ENCODE results near the gene CDCA4. TPM values are rescaled to one million over a fixed set of nuclear protein-coding genes. Genes with fewer than 3 reads are reported as not detected.
"Not testable (repeated sequence)": the region's sequence is repeated elsewhere in the genome, so short reads cannot be mapped to it uniquely, and the experiment has no call there.

CDCA4 gene
- total RNA-seq, 1 donor from 2014 or later = 46.9 TPM

DNA sequence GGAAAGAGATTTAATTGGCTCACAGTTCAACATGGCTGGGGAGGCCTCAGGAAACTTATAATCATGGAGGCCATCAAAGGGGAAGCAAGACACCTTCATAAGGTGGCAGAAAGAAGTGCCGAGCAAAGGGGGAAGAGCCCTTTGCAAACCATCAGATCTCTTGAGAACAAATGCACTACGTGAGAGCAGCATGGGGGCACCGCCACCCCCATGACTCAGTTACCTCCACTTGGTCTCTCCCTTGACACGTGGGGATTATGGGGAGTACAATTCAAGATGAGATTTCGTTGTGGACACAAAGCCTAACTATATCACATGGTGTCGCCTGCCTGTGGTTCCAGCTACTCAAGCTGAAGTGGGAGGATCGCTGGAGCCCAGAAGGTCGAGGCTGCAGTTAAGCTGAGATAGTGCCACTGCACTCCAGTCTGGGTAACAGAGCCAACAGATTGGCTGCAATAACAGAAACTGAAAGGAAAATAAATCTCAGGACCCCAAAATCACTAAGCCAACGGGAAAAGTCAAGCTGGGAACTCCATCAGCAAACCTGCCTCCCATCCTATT is 10.0 kb upstream of the CDCA4 start:
- no peak for DNase-seq (ENCODE audit: low read depth)
- TF ChIP-seq, protein P1, sequence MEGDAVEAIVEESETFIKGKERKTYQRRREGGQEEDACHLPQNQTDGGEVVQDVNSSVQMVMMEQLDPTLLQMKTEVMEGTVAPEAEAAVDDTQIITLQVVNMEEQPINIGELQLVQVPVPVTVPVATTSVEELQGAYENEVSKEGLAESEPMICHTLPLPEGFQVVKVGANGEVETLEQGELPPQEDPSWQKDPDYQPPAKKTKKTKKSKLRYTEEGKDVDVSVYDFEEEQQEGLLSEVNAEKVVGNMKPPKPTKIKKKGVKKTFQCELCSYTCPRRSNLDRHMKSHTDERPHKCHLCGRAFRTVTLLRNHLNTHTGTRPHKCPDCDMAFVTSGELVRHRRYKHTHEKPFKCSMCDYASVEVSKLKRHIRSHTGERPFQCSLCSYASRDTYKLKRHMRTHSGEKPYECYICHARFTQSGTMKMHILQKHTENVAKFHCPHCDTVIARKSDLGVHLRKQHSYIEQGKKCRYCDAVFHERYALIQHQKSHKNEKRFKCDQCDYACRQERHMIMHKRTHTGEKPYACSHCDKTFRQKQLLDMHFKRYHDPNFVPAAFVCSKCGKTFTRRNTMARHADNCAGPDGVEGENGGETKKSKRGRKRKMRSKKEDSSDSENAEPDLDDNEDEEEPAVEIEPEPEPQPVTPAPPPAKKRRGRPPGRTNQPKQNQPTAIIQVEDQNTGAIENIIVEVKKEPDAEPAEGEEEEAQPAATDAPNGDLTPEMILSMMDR (conservative IDR thresholded peaks at IDR 0.05; ENCODE audit: low read depth, low read length) = no peak

DNA sequence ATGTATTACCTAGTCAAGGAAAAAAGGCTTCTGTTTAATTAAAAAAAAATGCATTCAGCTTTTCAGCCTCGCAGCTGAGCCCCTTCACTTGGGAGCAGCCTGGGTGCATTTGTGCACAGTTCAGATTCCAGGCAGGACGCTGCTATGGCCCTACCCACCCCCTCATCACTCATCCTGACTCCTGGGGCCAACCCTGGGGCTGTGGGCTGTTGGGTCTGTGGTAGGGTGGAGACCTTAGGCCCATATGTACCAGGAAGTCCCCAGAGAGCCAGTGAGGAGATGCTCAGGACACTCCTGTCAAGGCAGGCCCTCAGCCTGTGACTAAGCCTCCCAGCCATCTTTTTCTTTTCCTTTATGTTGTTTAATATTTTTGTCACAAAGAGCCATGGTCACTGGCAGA is 9.3 kb upstream of the CDCA4 start:
- no peak overlapping the region for H3K4me3 ChIP-seq (ENCODE audit: low read depth, low read length)
- DNase-seq (ENCODE audit: low read depth) = no peak
- TF ChIP-seq, protein P1 (conservative IDR thresholded peaks at IDR 0.05; ENCODE audit: low read depth, low read length) = no peak

More for the DNA sequence above, 10.0 kb upstream of the CDCA4 start:
- H3K4me3 ChIP-seq (ENCODE audit: low read depth, low read length) = no peak overlapping the region

DNA sequence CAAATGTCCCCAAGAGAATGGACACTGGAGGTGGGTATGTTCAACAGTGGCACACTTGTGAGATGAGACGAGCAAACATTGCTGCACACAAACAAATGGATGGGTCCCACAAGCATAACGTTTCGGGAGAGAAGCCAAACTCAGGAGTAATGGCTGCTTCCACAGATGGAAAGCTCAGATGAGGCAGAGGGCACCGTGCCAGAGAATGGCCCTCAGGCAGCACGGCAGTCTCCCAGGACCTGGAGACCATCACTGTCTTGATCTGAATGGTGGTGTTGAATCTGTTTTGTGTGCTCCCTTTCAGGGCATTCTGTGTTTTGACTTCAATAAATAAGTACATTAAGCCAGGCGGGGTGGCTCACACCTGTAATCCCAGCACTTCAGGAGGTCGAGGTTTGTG is 8.5 kb upstream of the CDCA4 start:
- TF ChIP-seq, protein P1 (conservative IDR thresholded peaks at IDR 0.05; ENCODE audit: low read depth, low read length) = no peak
- H3K4me3 ChIP-seq (ENCODE audit: low read depth, low read length) = no peak overlapping the region
- no peak for DNase-seq (ENCODE audit: low read depth)

DNA sequence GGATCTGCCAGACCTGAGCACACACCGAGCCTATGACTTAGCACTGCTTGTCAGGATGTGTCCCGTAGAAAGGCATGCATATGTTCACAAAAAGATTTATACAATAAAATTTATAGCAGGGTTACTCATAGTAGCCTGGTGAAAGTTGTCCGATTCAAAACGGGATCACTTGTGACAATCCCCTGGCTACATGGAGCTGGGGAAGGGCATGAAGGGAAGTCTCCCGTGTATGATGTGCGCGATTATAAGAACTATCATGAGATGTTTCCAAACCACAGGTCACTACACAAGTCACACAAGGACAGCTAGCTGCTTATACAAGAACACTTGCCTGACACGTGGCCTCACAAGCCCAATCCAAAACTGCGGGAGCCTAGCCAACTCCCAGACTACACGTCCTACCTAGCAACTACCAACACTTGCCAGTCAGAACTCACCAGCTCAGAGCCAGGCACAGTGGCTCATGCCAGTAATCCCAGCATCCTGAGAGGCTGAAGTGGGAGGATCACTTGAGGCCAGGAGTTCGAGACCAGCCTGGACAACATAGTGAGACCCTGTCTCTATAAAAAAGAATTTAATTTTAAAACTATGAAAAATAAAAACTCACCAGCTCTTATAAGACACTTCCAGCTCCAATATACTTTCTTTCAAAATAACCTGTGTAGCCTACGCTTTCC is 7.5 kb upstream of the CDCA4 start:
- no peak overlapping the region for H3K4me3 ChIP-seq (ENCODE audit: low read depth, low read length)
- DNase-seq (ENCODE audit: low read depth) = no peak
- TF ChIP-seq, protein P1 (conservative IDR thresholded peaks at IDR 0.05; ENCODE audit: low read depth, low read length) = no peak

DNA sequence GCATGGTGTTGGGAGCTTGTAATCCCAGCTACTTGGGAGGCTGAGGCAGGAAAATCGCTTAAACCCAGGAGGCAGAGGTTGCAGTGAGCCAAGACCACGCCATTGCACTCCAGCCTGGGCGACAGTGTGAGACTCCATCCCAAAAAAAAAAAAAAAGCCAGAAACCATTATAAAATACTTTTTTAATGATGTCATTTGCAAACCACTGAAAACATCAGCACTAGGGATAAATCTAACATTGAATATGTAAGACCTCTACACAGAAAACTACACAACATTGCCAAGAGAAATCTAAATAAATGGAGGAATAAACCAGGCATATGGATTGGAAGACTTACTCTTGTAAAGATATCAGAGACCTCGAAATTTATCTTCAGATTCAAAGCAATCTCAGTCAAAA is 6.8 kb upstream of the CDCA4 start:
- not testable (repeated sequence) for H3K4me3 ChIP-seq (ENCODE audit: low read depth, low read length)

DNA sequence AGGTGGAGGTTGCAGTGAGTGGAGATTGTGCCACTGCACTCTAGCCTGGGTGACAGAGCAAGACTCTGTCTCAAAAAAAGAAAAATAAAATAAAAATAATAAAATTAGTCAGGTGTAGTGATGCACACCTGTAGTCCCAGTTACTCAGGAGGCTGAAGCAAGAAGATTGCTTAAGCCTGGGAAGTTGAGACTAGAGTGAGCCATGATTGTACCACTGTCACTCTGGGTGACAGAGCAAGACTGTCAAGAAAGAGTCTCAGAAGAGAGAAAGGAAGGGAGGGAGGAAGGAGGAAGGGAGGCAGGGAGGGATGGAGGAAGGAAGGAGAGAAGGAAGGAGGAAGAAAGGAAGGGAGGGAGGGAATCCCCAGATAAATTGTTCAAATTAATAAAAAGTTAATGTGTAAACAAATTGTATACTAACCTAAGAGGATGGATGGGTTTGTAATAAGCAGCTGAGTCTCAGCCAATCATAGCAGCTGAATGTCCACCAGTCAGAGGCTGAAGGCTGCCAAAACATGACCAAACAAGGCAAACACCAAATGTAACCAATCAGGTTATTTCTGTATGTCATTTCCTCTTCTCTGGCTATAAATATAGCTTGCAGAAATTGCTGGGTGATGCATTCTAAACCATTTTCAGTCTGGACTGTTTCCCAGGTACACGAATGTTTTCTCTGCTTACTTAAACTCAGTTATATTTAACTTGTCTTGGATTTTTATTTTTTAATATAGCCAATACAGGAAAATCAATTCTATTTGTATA is 6.1 kb upstream of the CDCA4 start:
- DNase-seq (ENCODE audit: low read depth) = no peak
- TF ChIP-seq, protein P1 (conservative IDR thresholded peaks at IDR 0.05; ENCODE audit: low read depth, low read length) = no peak
- no peak overlapping the region for H3K4me3 ChIP-seq (ENCODE audit: low read depth, low read length)

More for the DNA sequence above, 6.8 kb upstream of the CDCA4 start:
- DNase-seq (ENCODE audit: low read depth) = not testable (repeated sequence)

DNA sequence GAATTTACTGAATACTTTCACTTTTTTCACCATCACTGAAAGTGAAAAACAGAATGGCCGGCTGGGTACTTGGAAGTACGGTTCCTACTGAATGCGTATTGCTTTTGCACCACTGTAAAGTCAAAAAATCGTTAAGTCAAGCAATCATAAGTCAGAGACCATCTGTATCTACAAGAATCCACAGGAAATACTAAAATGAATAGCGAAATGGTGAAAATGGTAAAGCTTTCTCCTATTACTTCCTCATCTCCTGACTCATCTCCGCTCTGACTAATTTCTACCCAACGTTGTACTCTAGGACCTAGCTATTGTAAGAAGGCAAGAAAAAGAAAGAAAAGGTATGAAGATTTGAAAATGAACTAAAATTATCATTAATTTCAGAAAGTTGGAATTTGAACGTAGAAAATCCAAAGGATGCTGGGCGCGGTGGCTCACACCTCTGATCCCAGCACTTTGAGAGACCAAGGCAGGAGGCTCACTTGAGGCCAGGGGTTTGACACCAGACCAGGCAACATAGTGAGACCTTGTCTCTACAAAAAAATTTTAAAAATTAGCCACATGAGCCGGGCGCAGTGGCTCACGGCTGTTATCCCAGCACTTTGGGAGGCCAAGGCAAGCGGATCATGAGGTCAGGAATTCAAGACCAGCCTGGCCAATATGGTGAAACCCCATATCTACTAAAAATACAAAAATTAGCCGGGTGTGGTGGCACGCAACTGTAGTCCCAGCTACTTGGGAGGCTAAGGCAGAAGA is 5.3 kb upstream of the CDCA4 start:
- no peak overlapping the region for H3K4me3 ChIP-seq (ENCODE audit: low read depth, low read length)
- no peak for DNase-seq (ENCODE audit: low read depth)
- TF ChIP-seq, protein P1 (conservative IDR thresholded peaks at IDR 0.05; ENCODE audit: low read depth, low read length) = no peak
